ENCODE measurements around the gene SLC22A5. TPM values are rescaled to one million over a fixed set of nuclear protein-coding genes. Genes with fewer than 3 reads are reported as not detected.

Gene SLC22A5
- total and polyA plus RNA-seq, 2 donors (not counting 1 experiment from before 2014, with no cell fraction given), result 5.7 to 12.9 TPM

DNA sequence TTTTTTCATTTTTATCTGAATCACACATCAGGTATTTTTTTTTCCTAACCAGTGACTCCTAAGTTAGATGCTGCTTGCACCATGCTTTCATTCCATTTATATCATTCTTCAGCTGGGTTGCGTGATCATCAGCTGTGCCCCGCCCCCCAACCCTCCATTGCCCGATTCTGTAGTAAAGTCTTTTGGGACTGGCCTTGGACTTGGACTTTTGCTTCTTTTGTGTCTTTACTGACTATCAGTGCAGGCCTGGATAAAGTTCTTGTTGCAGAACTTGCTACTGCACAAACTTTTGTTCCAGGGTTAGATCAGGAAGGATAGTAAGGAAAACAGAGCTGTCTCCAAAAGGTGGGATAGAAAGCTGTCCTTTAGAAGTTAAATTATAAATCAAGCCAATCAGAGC is 38.5 kb downstream of the SLC22A5 start:
- no peak for TF ChIP-seq EZH2 (IDR thresholded peaks at IDR 0.05; ENCODE audit: borderline replicate concordance, insufficient read depth, low read depth, low read length, poor library complexity, severe bottlenecking)
- TF ChIP-seq, protein P1, sequence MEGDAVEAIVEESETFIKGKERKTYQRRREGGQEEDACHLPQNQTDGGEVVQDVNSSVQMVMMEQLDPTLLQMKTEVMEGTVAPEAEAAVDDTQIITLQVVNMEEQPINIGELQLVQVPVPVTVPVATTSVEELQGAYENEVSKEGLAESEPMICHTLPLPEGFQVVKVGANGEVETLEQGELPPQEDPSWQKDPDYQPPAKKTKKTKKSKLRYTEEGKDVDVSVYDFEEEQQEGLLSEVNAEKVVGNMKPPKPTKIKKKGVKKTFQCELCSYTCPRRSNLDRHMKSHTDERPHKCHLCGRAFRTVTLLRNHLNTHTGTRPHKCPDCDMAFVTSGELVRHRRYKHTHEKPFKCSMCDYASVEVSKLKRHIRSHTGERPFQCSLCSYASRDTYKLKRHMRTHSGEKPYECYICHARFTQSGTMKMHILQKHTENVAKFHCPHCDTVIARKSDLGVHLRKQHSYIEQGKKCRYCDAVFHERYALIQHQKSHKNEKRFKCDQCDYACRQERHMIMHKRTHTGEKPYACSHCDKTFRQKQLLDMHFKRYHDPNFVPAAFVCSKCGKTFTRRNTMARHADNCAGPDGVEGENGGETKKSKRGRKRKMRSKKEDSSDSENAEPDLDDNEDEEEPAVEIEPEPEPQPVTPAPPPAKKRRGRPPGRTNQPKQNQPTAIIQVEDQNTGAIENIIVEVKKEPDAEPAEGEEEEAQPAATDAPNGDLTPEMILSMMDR (IDR thresholded peaks at IDR 0.05), result no peak
- ChIA-PET CTCF (interaction anchor here (0.9 to 1.2 kb wide), 2 partner anchors 18 to 59 kb away, joined by 3 to 4 read pairs; no protein-coding TSS in a partner anchor), POLR2A (interaction anchor here (0.8 kb wide), 1 partner anchor 82 kb away, joined by 3 read pairs; no protein-coding TSS in a partner anchor)
- H3K27ac Mint-ChIP-seq, result peak overlapping the region; percentile 37
- WGBS (ENCODE audit: insufficient coverage), result 100% methylated on average over 2 of the region's 3 CpGs
- H3K36me3 ChIP-seq (replicated peaks in 1 of 2; ENCODE audit: control extremely low read depth in 1 of 2, control insufficient read depth in 1 of 2, extremely low read depth in 1 of 2, insufficient read depth in 2 of 2, low read length in 1 of 2), result no peaks in the 10 kb centered on the region
- peak overlapping the region in 1 of 2 donors; percentile 46 for H3K27ac ChIP-seq (ENCODE audit: low read length in 2 of 2)
- no peak for DNase-seq
- H3K4me1 ChIP-seq (ENCODE audit: control insufficient read depth in 2 of 2, insufficient read depth in 2 of 2, low read length in 2 of 2), result peaks cover 39% of the 10 kb centered on the region in 2 donors
- no peaks in the 10 kb centered on the region for H3K27me3 Mint-ChIP-seq
- no peak overlapping the region for H3K4me2 ChIP-seq (replicated peaks; ENCODE audit: low read depth, low read length, poor library complexity, severe bottlenecking)
- no peak overlapping the region for H3K4me3 ChIP-seq (ENCODE audit: control extremely low read depth in 1 of 5, extremely low read depth in 1 of 5, insufficient read depth in 1 of 5, low read depth in 2 of 5, low read length in 4 of 5)
- no peak for ATAC-seq (ENCODE audit: low read depth)
- H2AFZ ChIP-seq (ENCODE audit: insufficient read depth, low read depth, low read length, poor library complexity, severe bottlenecking), result no peak overlapping the region
- H3K4me3 Mint-ChIP-seq, result no peak overlapping the region
- intact Hi-C loops (cut with micrococcal nuclease), result no loop called here
- no peaks in the 10 kb centered on the region for H3K9me3 ChIP-seq (ENCODE audit: control extremely low read depth in 1 of 3, control insufficient read depth in 2 of 3, insufficient read depth in 1 of 3, low read length in 2 of 3)
- H3K27me3 ChIP-seq (replicated peaks in 1 of 4; ENCODE audit: control extremely low read depth in 1 of 4, control insufficient read depth in 3 of 4, insufficient read depth in 4 of 4, low read length in 3 of 4), result no peaks in the 10 kb centered on the region
- peaks cover 55% of the 10 kb centered on the region for H3K79me2 ChIP-seq (ENCODE audit: control insufficient read depth, insufficient read depth, low read length)
- H3K9me3 Mint-ChIP-seq (ENCODE audit: insufficient read depth), result no peaks in the 10 kb centered on the region
- no peak overlapping the region for H3K9ac ChIP-seq (ENCODE audit: low read length)
- no peaks in the 10 kb centered on the region for H4K20me1 ChIP-seq (ENCODE audit: control insufficient read depth, insufficient read depth, low read length, poor library complexity, severe bottlenecking)
- H3K4me1 Mint-ChIP-seq, result peaks cover 47% of the 10 kb centered on the region

GRCh38 chr5:132408456-132408855 is 38.9 kb downstream of the SLC22A5 start:
- ATAC-seq (ENCODE audit: low read depth), result no peak
- CTCF ChIA-PET, result interaction anchor here (0.9 to 1.5 kb wide), 2 partner anchors 58 to 93 kb away, joined by 3 to 4 read pairs; no protein-coding TSS in a partner anchor
- intact Hi-C loops (cut with micrococcal nuclease), result no loop called here
- Histone ChIP-seq H3K27ac (ENCODE audit: low read length in 2 of 2) (peak overlapping the region in 1 of 2 donors; percentile 46), H3K9ac (ENCODE audit: low read length) (no peak overlapping the region), H2AFZ (ENCODE audit: insufficient read depth, low read depth, low read length, poor library complexity, severe bottlenecking) (no peak overlapping the region), H3K27me3 (replicated peaks in 1 of 4; ENCODE audit: control extremely low read depth in 1 of 4, control insufficient read depth in 3 of 4, insufficient read depth in 4 of 4, low read length in 3 of 4) (no peaks in the 10 kb centered on the region), H3K4me3 (ENCODE audit: control extremely low read depth in 1 of 5, extremely low read depth in 1 of 5, insufficient read depth in 1 of 5, low read depth in 2 of 5, low read length in 4 of 5) (no peak overlapping the region), H3K36me3 (replicated peaks in 1 of 2; ENCODE audit: control extremely low read depth in 1 of 2, control insufficient read depth in 1 of 2, extremely low read depth in 1 of 2, insufficient read depth in 2 of 2, low read length in 1 of 2) (no peaks in the 10 kb centered on the region), H3K79me2 (ENCODE audit: control insufficient read depth, insufficient read depth, low read length) (peaks cover 60% of the 10 kb centered on the region), H4K20me1 (ENCODE audit: control insufficient read depth, insufficient read depth, low read length, poor library complexity, severe bottlenecking) (no peaks in the 10 kb centered on the region), H3K4me2 (replicated peaks; ENCODE audit: low read depth, low read length, poor library complexity, severe bottlenecking) (no peak overlapping the region), H3K4me1 (ENCODE audit: control insufficient read depth in 2 of 2, insufficient read depth in 2 of 2, low read length in 2 of 2) (peaks cover 43 to 44% of the 10 kb centered on the region in 2 donors), H3K9me3 (ENCODE audit: control extremely low read depth in 1 of 3, control insufficient read depth in 2 of 3, insufficient read depth in 1 of 3, low read length in 2 of 3) (no peaks in the 10 kb centered on the region)
- POLR2A ChIA-PET, result interaction anchor here (0.6 kb wide), 1 partner anchor 87 kb away, joined by 7 read pairs; no protein-coding TSS in a partner anchor
- whole genome bisulfite sequencing (ENCODE audit: insufficient coverage), result 100% methylated on average over 2 of the region's 6 CpGs
- Mint-ChIP-seq H3K27ac (peak overlapping the region; percentile 79), H3K4me1 (peaks cover 52% of the 10 kb centered on the region), H3K9me3 (ENCODE audit: insufficient read depth) (no peaks in the 10 kb centered on the region), H3K27me3 (no peaks in the 10 kb centered on the region), H3K4me3 (no peak overlapping the region)
- TF ChIP-seq, protein P1 (IDR thresholded peaks at IDR 0.05), result no peak
- no peak for TF ChIP-seq EZH2 (IDR thresholded peaks at IDR 0.05; ENCODE audit: borderline replicate concordance, insufficient read depth, low read depth, low read length, poor library complexity, severe bottlenecking)
- no peak for DNase-seq
